ENCODE data around the gene PSD2. TPM values are rescaled to one million over a fixed set of nuclear protein-coding genes. Genes with fewer than 3 reads are reported as not detected.
A peak's percentile ranks its signal among the peaks of the same experiment; 100 is the strongest.

Gene PSD2
- total and polyA plus RNA-seq, 12 donors = 0.03 to 0.09 (median 0.08) TPM; not detected in 9

- intact Hi-C loops (cut with DNase I) = loop anchor here in 4 of 10 donors (5.0 to 10.0 kb wide), 5 partner anchors 80 to 232 kb away; partner anchors contain the start of gene NRG2 (in 1 of the 4)
- Histone ChIP-seq H3K27ac (no peak overlapping the region), H3K36me3 (peaks cover 0 to 2% (median 0%) of the 10 kb centered on the region in 9 donors)
Observed at GRCh38 chr5:139867109-139867508, 71.5 kb downstream of the PSD2 start.

GRCh38 chr5:139867581-139867980 lies 72.0 kb downstream of the PSD2 start:
- peaks cover 0 to 30% (median 11%) of the 10 kb centered on the region in 9 donors for H3K4me1 ChIP-seq
- no peak overlapping the region for H3K27ac ChIP-seq
- ATAC-seq (no peak), DNase-seq (no peak)
- H3K9me3 ChIP-seq = no peaks in the 10 kb centered on the region
- no peaks in the 10 kb centered on the region for H3K27me3 ChIP-seq
- H3K36me3 ChIP-seq = peaks cover 0 to 2% (median 0%) of the 10 kb centered on the region in 9 donors
- H3K4me3 ChIP-seq = no peak overlapping the region
- intact Hi-C loops (cut with DNase I) = loop anchor here in 4 of 10 donors (5.0 to 10.0 kb wide), 5 partner anchors 80 to 233 kb away; partner anchors contain the start of gene NRG2 (in 1 of the 4)
- no peak for TF ChIP-seq CTCF (IDR thresholded peaks at IDR 0.05)

More at GRCh38 chr5:139867109-139867508, 71.5 kb downstream of the PSD2 start:
- no peaks in the 10 kb centered on the region for H3K9me3 ChIP-seq
- 55 to 73% methylated on average over 2 of the region's 2 CpGs for WGBS, 2 donors
- no peak for ATAC-seq
- H3K4me3 ChIP-seq = no peak overlapping the region
- no peak for DNase-seq
- H3K27me3 ChIP-seq = no peaks in the 10 kb centered on the region
- no peak for TF ChIP-seq CTCF (IDR thresholded peaks at IDR 0.05)
- peaks cover 0 to 33% (median 11%) of the 10 kb centered on the region in 9 donors for H3K4me1 ChIP-seq

- H3K9me3 ChIP-seq = no peaks in the 10 kb centered on the region
- peaks cover 0 to 2% (median 0%) of the 10 kb centered on the region in 9 donors for H3K36me3 ChIP-seq
- 60 to 66% methylated on average over 9 of the region's 9 CpGs for WGBS, 2 donors
- H3K4me1 ChIP-seq = peaks cover 0 to 16% (median 0%) of the 10 kb centered on the region in 9 donors
- peak in 4 of 8 donors; percentile 29 to 48 (median 36) for ATAC-seq
- no peaks in the 10 kb centered on the region for H3K27me3 ChIP-seq
- intact Hi-C loops (cut with DNase I) = loop anchor here in 4 of 10 donors (5.0 to 10.0 kb wide), 5 partner anchors 82 to 234 kb away; partner anchors contain the start of gene NRG2 (in 1 of the 4)
- peak overlapping the region in 1 of 10 donors; percentile 6 for H3K4me3 ChIP-seq
- no peak for TF ChIP-seq CTCF (IDR thresholded peaks at IDR 0.05)
- peak overlapping the region in 5 of 10 donors; percentile 15 to 39 (median 35) for H3K27ac ChIP-seq
- no peak for DNase-seq
Observed at GRCh38 chr5:139869042-139869790, 73.6 kb downstream of the PSD2 start.

- DNase-seq = no peak
- intact Hi-C loops (cut with DNase I) = loop anchor here in 1 of 10 donors (10.0 kb wide), 1 partner anchor 284 kb away; no protein-coding TSS in a partner anchor
- no peaks in the 10 kb centered on the region for H3K27me3 ChIP-seq
- no peak overlapping the region for H3K4me3 ChIP-seq
- ATAC-seq = no peak
- 88 to 100% methylated on average over 1 of the region's 1 CpG for WGBS, 2 donors
- no peak for TF ChIP-seq CTCF (IDR thresholded peaks at IDR 0.05)
- H3K4me1 ChIP-seq = peaks cover 0 to 16% (median 0%) of the 10 kb centered on the region in 9 donors
- H3K27ac ChIP-seq = no peak overlapping the region
- peaks cover 0 to under 1% (median 0%) of the 10 kb centered on the region in 11 donors for H3K9me3 ChIP-seq
- peaks cover 0 to 2% (median 0%) of the 10 kb centered on the region in 9 donors for H3K36me3 ChIP-seq
Observed at GRCh38 chr5:139870677-139871076, 75.1 kb downstream of the PSD2 start.
